HepG2 (cell line): ENCODE data around the gene EAF1. TPM values are rescaled to one million over a fixed set of nuclear protein-coding genes. Genes with fewer than 3 reads are reported as not detected.

Source experiments
- ATAC-seq: fragments of 200-7000 bp; cut with Tn5 transposase; 3 replicates; pipeline ENCODE4 v1.9.1; 2020; ENCODE audit warnings: mild to moderate bottlenecking, moderate library complexity
- BruUV-seq: library from RNA; stranded (reverse); fragments of 400-500 nt; replicated peaks from 2 replicates; lab custom pipeline; 2021; lab: Mats Ljungman, UMichigan
- CTCF ChIA-PET: fragments of 300-600 bp; formaldehyde crosslinking; extraction: SDS; loops from one replicate; lab custom pipeline; 2021; ENCODE audit warnings: low total read pairs, inconsistent platforms, low intra/inter-chr PET ratio; lab: Yijun Ruan, JAX
- POLR2A ChIA-PET: fragments of 350-600 bp; sonication (Branson Sonifier 250); formaldehyde crosslinking; loops from one replicate; lab custom pipeline; 2020; ENCODE audit warnings: antibody characterized with exemption, inconsistent platforms; lab: Yijun Ruan, JAX
- DNase-seq: peaks from one replicate; pipeline ENCODE4 v3.0.0-alpha.2; 2015; ENCODE audit warnings: low spot score
- FAIRE-seq: peaks from 3 replicates; lab custom pipeline; 2011; peaks lifted over from hg19 to GRCh38; lab: Jason Lieb, UNC
- H2AFZ ChIP-seq: one replicate; pipeline ENCODE4 v1.6.1; 2011; ENCODE audit warnings: low read length, inconsistent platforms
- H3K27ac ChIP-seq: fragments of 300-600 bp; 3 replicates; pipeline ENCODE4 v1.8.0; 2011; ENCODE audit warnings: mixed run types, mild to moderate bottlenecking, mixed read lengths, low read length, inconsistent platforms; ENCODE audit not compliant: insufficient read depth; ENCODE audit errors: extremely low read length
- H3K27me3 ChIP-seq, 2 experiments: fragments of 200-600 bp in 1 of 2; 2 replicates in 1 of 2; 3 replicates in 1 of 2; pipeline versions ENCODE4 v1.6.0 to v1.8.0; 2011; ENCODE audit warnings: low read length in 2 of 2, mild to moderate bottlenecking in 2 of 2, moderate library complexity in 2 of 2, inconsistent platforms in 1 of 2; ENCODE audit not compliant: insufficient read depth in 2 of 2, control insufficient read depth in 1 of 2
- H3K36me3 ChIP-seq, 2 experiments: fragments of 200-600 bp in 1 of 2; replicated peaks in 1 of 2; 2 replicates in 1 of 2; 3 replicates in 1 of 2; pipeline versions ENCODE4 v1.5.1 to v1.8.0; 2011; ENCODE audit warnings: low read length in 2 of 2, inconsistent platforms in 1 of 2; ENCODE audit not compliant: insufficient read depth in 2 of 2, control insufficient read depth in 1 of 2
- H3K4me1 ChIP-seq: 2 replicates; pipeline ENCODE4 v1.5.1; 2012; ENCODE audit warnings: low read length, inconsistent platforms; ENCODE audit not compliant: insufficient read depth
- H3K4me2 ChIP-seq: 2 replicates; pipeline ENCODE4 v1.6.0; 2011; ENCODE audit warnings: low read depth, low read length, inconsistent platforms
- H3K4me3 ChIP-seq, 3 experiments: fragments of 200-600 bp in 1 of 3; sonication (generic), shearing (Covaris generic) in 1 of 3; replicated peaks in 1 of 3; 2 replicates each; pipeline ENCODE4 v1.5.1; 2011 to 2016; ENCODE audit warnings: low read length in 3 of 3, inconsistent platforms in 2 of 3, low read depth in 2 of 3, mild to moderate bottlenecking in 2 of 3, control low read depth in 1 of 3, mixed read lengths in 1 of 3; ENCODE audit not compliant: insufficient read depth in 1 of 3
- H3K79me2 ChIP-seq: one replicate; pipeline ENCODE4 v1.6.1; 2011; ENCODE audit warnings: low read length, inconsistent platforms; ENCODE audit not compliant: insufficient read depth
- H3K9ac ChIP-seq: 2 replicates; pipeline ENCODE4 v1.6.0; 2011; ENCODE audit warnings: mild to moderate bottlenecking, low read depth, low read length, inconsistent platforms; ENCODE audit not compliant: insufficient read depth
- H3K9me3 ChIP-seq: 2 replicates; pipeline ENCODE4 v1.5.1; 2012; ENCODE audit warnings: mild to moderate bottlenecking, low read length
- H4K20me1 ChIP-seq: 2 replicates; pipeline ENCODE4 v1.6.0; 2011; ENCODE audit warnings: inconsistent platforms, mild to moderate bottlenecking, low read length, moderate library complexity; ENCODE audit not compliant: insufficient read depth
- AFF4 ChIP-seq: sonication (generic); formaldehyde crosslinking; IDR thresholded peaks from 2 replicates; pipeline ENCODE4 v1.4.0; 2020; ENCODE audit warnings: missing genetic modification reagents
- ATF2 ChIP-seq: sonication (generic); formaldehyde crosslinking; IDR thresholded peaks from 2 replicates; pipeline ENCODE4 v1.4.0; 2020; ENCODE audit warnings: missing genetic modification reagents
- ESRRA ChIP-seq: sonication (generic); formaldehyde crosslinking; IDR thresholded peaks from 2 replicates; pipeline ENCODE4 v1.5.1; 2020; ENCODE audit warnings: mild to moderate bottlenecking, low read depth, missing genetic modification reagents
- FOXA1 ChIP-seq, 2 experiments: fragments of 450-650 bp in 1 of 2; sonication (generic) in 1 of 2; formaldehyde crosslinking in 1 of 2; IDR thresholded peaks; 2 replicates each; pipeline versions ENCODE4 v1.4.0 to v1.6.1; 2016 to 2020; ENCODE audit warnings: missing genetic modification reagents in 1 of 2
- FOXP1 ChIP-seq, 2 experiments: fragments of 450-650 bp in 1 of 2; IDR thresholded peaks; 2 replicates each; pipeline ENCODE4 v1.6.1; 2017 to 2018; ENCODE audit warnings: antibody characterized with exemption in 1 of 2
- GRHL1 ChIP-seq: sonication (generic); formaldehyde crosslinking; conservative IDR thresholded peaks from 2 replicates; pipeline ENCODE4 v1.8.0; 2022; ENCODE audit warnings: missing genetic modification reagents
- HCFC1 ChIP-seq: fragments of 150-350 bp; IDR thresholded peaks from 2 replicates; pipeline ENCODE4 v1.6.1; 2014; ENCODE audit warnings: low read depth, low read length
- KDM1A ChIP-seq: IDR thresholded peaks from 2 replicates; pipeline ENCODE4 v1.6.1; 2016; ENCODE audit warnings: missing compliant biosample characterization
- MTF1 ChIP-seq: sonication (generic); formaldehyde crosslinking; IDR thresholded peaks from 2 replicates; pipeline ENCODE4 v1.5.0; 2020; ENCODE audit warnings: missing genetic modification reagents
- RFX1 ChIP-seq: fragments of 450-650 bp; IDR thresholded peaks from 2 replicates; pipeline ENCODE4 v1.6.1; 2017
- RNF2 ChIP-seq: fragments of 450-650 bp; conservative IDR thresholded peaks from 2 replicates; pipeline ENCODE4 v1.6.1; 2016; ENCODE audit warnings: low read depth
- ZBTB14 ChIP-seq: sonication (generic); formaldehyde crosslinking; IDR thresholded peaks from 2 replicates; pipeline ENCODE4 v1.4.0; 2020; ENCODE audit warnings: missing genetic modification reagents
- ZNF17 ChIP-seq: sonication (generic); formaldehyde crosslinking; IDR thresholded peaks from 2 replicates; pipeline ENCODE4 v1.5.0; 2020; ENCODE audit warnings: mild to moderate bottlenecking, missing genetic modification reagents
- ZNF281 ChIP-seq: sonication (generic); formaldehyde crosslinking; IDR thresholded peaks from 2 replicates; pipeline ENCODE4 v1.4.0; 2020; ENCODE audit warnings: missing genetic modification reagents, borderline replicate concordance
- ZNF724P ChIP-seq: sonication (generic); formaldehyde crosslinking; IDR thresholded peaks from 2 replicates; pipeline ENCODE4 v1.8.0; 2022; ENCODE audit warnings: missing genetic modification reagents, borderline replicate concordance
- in situ Hi-C: cut with HindIII; loops from 2 replicates; pipeline ENCODE4 v1.10.0; 2017; ENCODE audit warnings: low pct_unique_long_range_greater_than_20kb; ENCODE audit not compliant: extremely low pct_ligation_motif_present
- intact Hi-C: fragments of 100-400 bp; cut with micrococcal nuclease; formaldehyde crosslinking; loops from one replicate; pipeline ENCODE4 v1.10.0; 2022; ENCODE audit not compliant: unreplicated experiment
- polyA plus RNA-seq, 8 experiments: library from polyadenylated mRNA; depleted of rRNA in 3 of 8; stranded (reverse) in 7 of 8; unstranded in 1 of 8; fragments of >200 nt; fragmentation: Illumina TruSeq in 4 of 8; extraction: Trizol in 4 of 8; gene quantifications; 2 replicates each; pipeline versions ENCODE4 v1.2.1 to v1.2.3, GENCODE V29; 2011 to 2016; ENCODE audit warnings: low read depth in 4 of 8, missing spikeins in 1 of 8, mixed read lengths in 1 of 8; ENCODE audit not compliant: insufficient read depth in 1 of 8
- total RNA-seq, 5 experiments: library from RNA; depleted of rRNA; stranded (reverse); fragments of >200 nt; fragmentation: Illumina TruSeq; extraction: Trizol; gene quantifications; 2 replicates each; pipeline ENCODE4 v1.2.3, GENCODE V29; 2016; ENCODE audit warnings: low read depth in 1 of 5

Gene EAF1
- total and polyA plus RNA-seq, 2 of the 13 experiments (the other 11 are each of a cell fraction or from before 2014, with no cell fraction given) = 8.1 to 30.0 TPM

- Histone ChIP-seq H3K4me2 (no peak overlapping the region), H3K9ac (no peak overlapping the region), H3K27ac (no peak overlapping the region), H3K27me3 (no peaks in the 10 kb centered on the region), H4K20me1 (no peaks in the 10 kb centered on the region; the same call in 1 of the 2 replicates), H3K36me3 (peaks cover 20 to 74% of the 10 kb centered on the region in 2 experiments), H3K4me1 (no peaks in the 10 kb centered on the region), H3K79me2 (no peaks in the 10 kb centered on the region), H3K9me3 (no peaks in the 10 kb centered on the region), H3K4me3 (no peak overlapping the region), H2AFZ (no peak overlapping the region)
- FAIRE-seq (no peak), ATAC-seq (no peak), DNase-seq (no peak)
- BruUV-seq = no TSS peak
- in situ Hi-C loops = no loop called here
- intact Hi-C loops = no loop called here
- POLR2A ChIA-PET = no interaction called here
- CTCF ChIA-PET = no interaction called here
- no peak for TF ChIP-seq RNF2
- no peak for TF ChIP-seq GRHL1 (CRISPR knock-in tag)
- no peak for TF ChIP-seq FOXP1 (IDR thresholded peaks at IDR 0.05)
- TF ChIP-seq FOXP1 (CRISPR knock-in tag; IDR thresholded peaks at IDR 0.05) = no peak
- TF ChIP-seq MTF1 (CRISPR knock-in tag) = no peak
- no peak for TF ChIP-seq ZBTB14 (CRISPR knock-in tag)
- no peak for TF ChIP-seq KDM1A (CRISPR knock-in tag)
- TF ChIP-seq FOXA1 (IDR thresholded peaks at IDR 0.05) = no peak
- no peak for TF ChIP-seq FOXA1 (CRISPR knock-in tag; IDR thresholded peaks at IDR 0.05)
- TF ChIP-seq ZNF17 (CRISPR knock-in tag) = no peak
- no peak for TF ChIP-seq HCFC1
- TF ChIP-seq RFX1 = no peak
- TF ChIP-seq ZNF724P (CRISPR knock-in tag) = no peak
- TF ChIP-seq ESRRA (CRISPR knock-in tag) = no peak
- TF ChIP-seq ATF2 (CRISPR knock-in tag) = no peak
- no peak for TF ChIP-seq AFF4
- TF ChIP-seq ZNF281 (CRISPR knock-in tag) = no peak
Measured at GRCh38 chr3:15439476-15439875, 12.1 kb downstream of the EAF1 start.
